H9 (cell line): ENCODE measurements around the gene DPPA3. TPM values are rescaled to one million over a fixed set of nuclear protein-coding genes. Genes with fewer than 3 reads are reported as not detected.
A peak's percentile ranks its signal among the peaks of the same experiment; 100 is the strongest.

Experiments used
- DNase-seq: peaks from one replicate; pipeline ENCODE4 v3.0.0-alpha.2; 2017
- H2AFZ ChIP-seq: one replicate; pipeline ENCODE4 v1.6.1; 2013; ENCODE audit warnings: mild to moderate bottlenecking, low read length, control low read depth, moderate library complexity
- H2AK5ac ChIP-seq: 2 replicates; pipeline ENCODE4 v1.6.1; 2013; ENCODE audit warnings: low read length, control low read depth, mixed read lengths; ENCODE audit not compliant: insufficient read length
- H2BK120ac ChIP-seq: one replicate; pipeline ENCODE4 v1.6.1; 2013; ENCODE audit warnings: low read depth, mild to moderate bottlenecking, low read length, control low read depth, inconsistent platforms; ENCODE audit not compliant: poor library complexity, severe bottlenecking
- H2BK12ac ChIP-seq: 2 replicates; pipeline ENCODE4 v1.6.1; 2013; ENCODE audit warnings: low read length, control low read depth, mixed read lengths, low read depth; ENCODE audit not compliant: insufficient read length
- H2BK15ac ChIP-seq: 2 replicates; pipeline ENCODE4 v1.6.1; 2013; ENCODE audit warnings: low read depth, low read length, control low read depth
- H2BK20ac ChIP-seq: one replicate; pipeline ENCODE4 v1.6.1; 2013; ENCODE audit warnings: low read depth, mild to moderate bottlenecking, low read length, control low read depth, inconsistent platforms; ENCODE audit not compliant: poor library complexity, severe bottlenecking
- H2BK5ac ChIP-seq: 2 replicates; pipeline ENCODE4 v1.6.1; 2013; ENCODE audit warnings: low read length, control low read depth, mixed read lengths; ENCODE audit not compliant: insufficient read length
- H3K14ac ChIP-seq: 2 replicates; pipeline ENCODE4 v1.6.1; 2013; ENCODE audit warnings: low read length, control low read depth; ENCODE audit not compliant: insufficient read depth
- H3K18ac ChIP-seq: 2 replicates; pipeline ENCODE4 v1.6.1; 2013; ENCODE audit warnings: low read depth, mild to moderate bottlenecking, mixed read lengths, low read length, control low read depth; ENCODE audit not compliant: insufficient read length
- H3K23ac ChIP-seq: 2 replicates; pipeline ENCODE4 v1.6.1; 2013; ENCODE audit warnings: low read length, control low read depth, mixed read lengths, low read depth; ENCODE audit not compliant: insufficient read length
- H3K23me2 ChIP-seq: 2 replicates; pipeline ENCODE4 v1.6.1; 2013; ENCODE audit warnings: low read depth, mild to moderate bottlenecking, mixed read lengths, low read length, control low read depth; ENCODE audit not compliant: insufficient read length, poor library complexity, severe bottlenecking
- H3K27ac ChIP-seq: 2 replicates; pipeline ENCODE4 v1.5.1; 2013; ENCODE audit warnings: low read length, control low read depth, mixed read lengths, low read depth; ENCODE audit not compliant: insufficient read length
- H3K27me3 ChIP-seq: 2 replicates; pipeline ENCODE4 v1.6.1; 2013; ENCODE audit warnings: low read length, control low read depth, inconsistent platforms; ENCODE audit not compliant: insufficient read depth
- H3K4ac ChIP-seq: 2 replicates; pipeline ENCODE4 v1.6.1; 2013; ENCODE audit warnings: low read depth, mild to moderate bottlenecking, control low read depth, inconsistent platforms, low read length, moderate library complexity
- H3K4me1 ChIP-seq: 2 replicates; pipeline ENCODE4 v1.6.1; 2013; ENCODE audit warnings: low read length, control low read depth, inconsistent platforms; ENCODE audit not compliant: insufficient read depth
- H3K4me2 ChIP-seq: 2 replicates; pipeline ENCODE4 v1.6.1; 2013; ENCODE audit warnings: low read length, control low read depth, mixed read lengths; ENCODE audit not compliant: insufficient read length, insufficient read depth
- H3K56ac ChIP-seq: 2 replicates; pipeline ENCODE4 v1.6.1; 2013; ENCODE audit warnings: low read depth, mild to moderate bottlenecking, mixed read lengths, low read length, control low read depth; ENCODE audit not compliant: insufficient read length
- H3K79me1 ChIP-seq: 2 replicates; pipeline ENCODE4 v1.6.1; 2013; ENCODE audit warnings: low read depth, mild to moderate bottlenecking, moderate library complexity, low read length, control low read depth, inconsistent platforms; ENCODE audit not compliant: insufficient read depth, poor library complexity, severe bottlenecking
- H3K79me2 ChIP-seq: 2 replicates; pipeline ENCODE4 v1.6.1; 2013; ENCODE audit warnings: low read length, control low read depth, inconsistent platforms; ENCODE audit not compliant: insufficient read depth
- H3K9ac ChIP-seq: 2 replicates; pipeline ENCODE4 v1.6.1; 2013; ENCODE audit warnings: low read length, control low read depth, mixed read lengths; ENCODE audit not compliant: insufficient read length; ENCODE audit errors: extremely low read depth
- H3K9me3 ChIP-seq: one replicate; pipeline ENCODE4 v1.6.1; 2013; ENCODE audit warnings: low read depth, low read length, inconsistent platforms; ENCODE audit not compliant: control insufficient read depth
- H3T11ph ChIP-seq: one replicate; pipeline ENCODE4 v1.6.1; 2013; ENCODE audit warnings: mild to moderate bottlenecking, low read length, control low read depth, inconsistent platforms
- H4K20me1 ChIP-seq: one replicate; pipeline ENCODE4 v1.6.1; 2013; ENCODE audit not compliant: control insufficient read depth, insufficient read length, insufficient read depth
- H4K5ac ChIP-seq: 2 replicates; pipeline ENCODE4 v1.6.1; 2013; ENCODE audit warnings: low read depth, mild to moderate bottlenecking, mixed read lengths, low read length, control low read depth; ENCODE audit not compliant: insufficient read length
- H4K8ac ChIP-seq: replicated peaks from 2 replicates; pipeline ENCODE4 v1.6.1; 2013; ENCODE audit warnings: low read length, control low read depth, mixed read lengths, low read depth; ENCODE audit not compliant: insufficient read length
- H4K91ac ChIP-seq: 2 replicates; pipeline ENCODE4 v1.6.1; 2013; ENCODE audit warnings: low read depth, mild to moderate bottlenecking, moderate library complexity, mixed read lengths, low read length, control low read depth; ENCODE audit not compliant: insufficient read length
- H3K27ac Mint-ChIP-seq, 3 experiments: 2 replicates in 2 of 3; 3 replicates in 1 of 3; pipeline ENCODE4 v1.8.0; 2020 to 2021; ENCODE audit warnings: mixed read lengths in 3 of 3, mild to moderate bottlenecking in 1 of 3, moderate library complexity in 1 of 3
- H3K27me3 Mint-ChIP-seq: 2 replicates; pipeline ENCODE4 v1.8.0; 2021; ENCODE audit warnings: low read depth, mild to moderate bottlenecking, moderate library complexity, mixed read lengths
- H3K36me3 Mint-ChIP-seq, 3 experiments: 2 replicates in 2 of 3; 3 replicates in 1 of 3; pipeline ENCODE4 v1.8.0; 2020 to 2021; ENCODE audit warnings: low read depth in 3 of 3, mixed read lengths in 3 of 3; ENCODE audit not compliant: insufficient read depth in 1 of 3
- H3K4me1 Mint-ChIP-seq, 2 experiments: 2 replicates each; pipeline ENCODE4 v1.8.0; 2020; ENCODE audit warnings: mixed read lengths in 2 of 2
- H3K4me3 Mint-ChIP-seq, 2 experiments: 2 replicates in 1 of 2; 3 replicates in 1 of 2; pipeline ENCODE4 v1.8.0; 2020 to 2021; ENCODE audit warnings: mild to moderate bottlenecking in 2 of 2, mixed read lengths in 2 of 2, moderate library complexity in 1 of 2
- H3K9me3 Mint-ChIP-seq, 2 experiments: 2 replicates in 1 of 2; 3 replicates in 1 of 2; pipeline ENCODE4 v1.8.0; 2020; ENCODE audit warnings: mild to moderate bottlenecking in 2 of 2, mixed read lengths in 2 of 2, moderate library complexity in 1 of 2
- CTCF ChIP-seq: fragments of 200-600 bp; sonication (generic); conservative IDR thresholded peaks from 3 replicates; pipeline ENCODE4 v1.8.0; 2021; ENCODE audit warnings: antibody characterized with exemption, mild to moderate bottlenecking
- WGBS: extraction: QIAGEN DNeasy Blood & Tissue Kit; methylation state at CpG from one replicate; pipeline ENCODE4 v1.1.7; 2013; ENCODE audit warnings: missing lambda C conversion rate, low lambda C conversion rate, mixed read lengths; ENCODE audit not compliant: insufficient read length; ENCODE audit errors: extremely low coverage; 5-methylcytosine and 5-hydroxymethylcytosine counted together
- total RNA-seq: library from RNA; stranded (reverse); gene quantifications from 2 replicates; pipeline ENCODE4 v1.2.1, GENCODE V29; 2021

DPPA3 gene
- total RNA-seq, 1 experiment from 2014 or later, result 1.4 TPM

- no CpG with 5 or more reads among the region's 28 CpGs for WGBS
- Histone ChIP-seq H3K18ac (no peak overlapping the region), H3K27ac (no peak overlapping the region), H3K79me1 (no peaks in the 10 kb centered on the region), H3K9ac (no peak overlapping the region), H2AK5ac (no peak overlapping the region), H4K8ac (no peak overlapping the region), H3K79me2 (no peaks in the 10 kb centered on the region), H3K56ac (no peak overlapping the region), H2AFZ (no peak overlapping the region), H3K23ac (no peak overlapping the region), H4K20me1 (no peaks in the 10 kb centered on the region), H4K5ac (no peak overlapping the region), H3K14ac (no peak overlapping the region; the same call in 1 of the 2 replicates), H2BK20ac (no peak overlapping the region), H2BK5ac (no peak overlapping the region), H4K91ac (no peak overlapping the region), H3K4me1 (peaks cover 2% of the 10 kb centered on the region; the same call in 1 of the 2 replicates), H2BK12ac (no peak overlapping the region), H3K4ac (no peak overlapping the region), H3K4me2 (no peak overlapping the region), H3T11ph (no peak overlapping the region), H3K23me2 (no peaks in the 10 kb centered on the region), H3K9me3 (no peaks in the 10 kb centered on the region), H3K27me3 (no peaks in the 10 kb centered on the region), H2BK120ac (no peak overlapping the region), H2BK15ac (no peak overlapping the region)
- peak; percentile 67 for DNase-seq
- peaks cover 27 to 32% of the 10 kb centered on the region in 2 experiments for H3K4me1 Mint-ChIP-seq
- H3K27ac Mint-ChIP-seq, result no peak overlapping the region
- no peaks in the 10 kb centered on the region for H3K27me3 Mint-ChIP-seq
- no peak overlapping the region for H3K4me3 Mint-ChIP-seq
- H3K9me3 Mint-ChIP-seq, result no peaks in the 10 kb centered on the region; a peak in 2 of 5 replicates
- no peak for TF ChIP-seq CTCF
- H3K36me3 Mint-ChIP-seq, result no peaks in the 10 kb centered on the region
Observed at GRCh38 chr12:7712841-7713442, 1.7 kb downstream of the DPPA3 start.
